Type B pancreatic cell (in vitro differentiated cells): ENCODE data around the gene CHD2. TPM values are rescaled to one million over a fixed set of nuclear protein-coding genes. Genes with fewer than 3 reads are reported as not detected.

ENCODE experiments used
- DNase-seq: peaks from one replicate; pipeline ENCODE4 v3.0.0; 2021; ENCODE audit warnings: mixed read lengths; ENCODE audit not compliant: unreplicated experiment; ENCODE audit errors: extremely low spot score
- H3K27ac Mint-ChIP-seq: 2 replicates; pipeline ENCODE4 v1.8.0; 2021; ENCODE audit warnings: mild to moderate bottlenecking, mixed read lengths
- H3K27me3 Mint-ChIP-seq: 2 replicates; pipeline ENCODE4 v1.8.0; 2021; ENCODE audit warnings: mixed read lengths
- H3K36me3 Mint-ChIP-seq: 2 replicates; pipeline ENCODE4 v1.8.0; 2021; ENCODE audit warnings: mixed read lengths
- H3K4me1 Mint-ChIP-seq: one replicate; pipeline ENCODE4 v1.8.0; 2021; ENCODE audit warnings: mixed read lengths; ENCODE audit not compliant: unreplicated experiment
- H3K4me3 Mint-ChIP-seq: 2 replicates; pipeline ENCODE4 v1.8.0; 2021; ENCODE audit warnings: mild to moderate bottlenecking, mixed read lengths
- H3K9me3 Mint-ChIP-seq: 2 replicates; pipeline ENCODE4 v1.8.0; 2021; ENCODE audit warnings: mixed read lengths
- CTCF ChIP-seq: fragments of 200-600 bp; sonication (generic); conservative IDR thresholded peaks from 2 replicates; pipeline ENCODE4 v1.5.0; 2021; ENCODE audit warnings: antibody characterized with exemption, mild to moderate bottlenecking
- total RNA-seq: library from RNA; stranded (reverse); gene quantifications from 2 replicates; pipeline ENCODE4 v1.2.1, GENCODE V29; 2021; ENCODE audit warnings: low replicate concordance

The CHD2 gene
- total RNA-seq, 1 donor from 2014 or later: 135 TPM

DNA sequence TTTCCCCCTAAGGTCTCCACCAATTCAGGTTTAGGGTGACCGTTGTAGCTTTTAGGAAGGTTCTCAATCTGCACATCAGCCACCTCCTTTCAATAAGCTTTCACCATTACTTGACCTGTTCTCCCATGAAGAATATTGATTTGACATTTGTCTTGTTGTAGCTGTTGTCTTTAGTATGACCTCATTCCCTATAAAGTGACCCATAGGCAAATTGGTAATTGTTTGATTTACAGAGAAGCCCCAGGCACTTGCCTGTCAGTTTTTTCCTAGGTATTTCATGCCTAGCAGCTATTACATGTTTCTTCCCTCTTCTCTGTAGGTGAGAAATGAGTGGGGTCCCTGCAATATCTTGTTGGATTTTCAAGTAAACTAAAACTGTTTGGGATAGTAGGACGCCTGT lies 36.0 kb downstream of the CHD2 start:
- Mint-ChIP-seq H3K27ac (peak overlapping the region; percentile 20), H3K4me1 (peaks cover 7% of the 10 kb centered on the region), H3K27me3 (no peaks in the 10 kb centered on the region), H3K4me3 (no peak overlapping the region), H3K9me3 (no peaks in the 10 kb centered on the region), H3K36me3 (peaks cover 47% of the 10 kb centered on the region)
- TF ChIP-seq CTCF: no peak
- no peak for DNase-seq

DNA sequence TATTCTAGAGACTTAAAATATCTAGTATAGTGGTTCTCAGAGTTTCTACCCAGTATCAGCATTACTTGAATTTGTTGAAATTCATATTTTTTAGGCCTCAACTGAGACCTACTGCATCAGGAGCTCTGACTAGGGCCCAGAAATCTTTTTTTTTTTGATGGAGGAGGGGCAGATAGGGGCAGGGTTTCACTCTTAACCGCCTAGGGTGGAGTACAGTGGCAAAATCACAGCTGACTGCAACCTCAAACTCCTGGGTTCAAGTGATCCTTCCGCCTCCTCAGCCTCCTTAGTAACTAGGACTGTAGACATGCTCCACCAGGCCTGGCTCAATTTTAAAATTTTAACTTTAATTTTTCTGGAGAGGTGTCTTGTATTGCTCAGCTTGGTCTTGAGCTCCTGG lies 36.6 kb downstream of the CHD2 start:
- DNase-seq: no peak
- Mint-ChIP-seq H3K4me3 (no peak overlapping the region), H3K27ac (no peak overlapping the region), H3K4me1 (peaks cover 7% of the 10 kb centered on the region), H3K36me3 (peaks cover 47% of the 10 kb centered on the region), H3K27me3 (no peaks in the 10 kb centered on the region), H3K9me3 (no peaks in the 10 kb centered on the region)
- no peak for TF ChIP-seq CTCF

GRCh38 chr15:92937901-92938300 lies 37.8 kb downstream of the CHD2 start:
- no peak for TF ChIP-seq CTCF
- DNase-seq: no peak
- H3K9me3 Mint-ChIP-seq: no peaks in the 10 kb centered on the region
- peaks cover 59% of the 10 kb centered on the region for H3K36me3 Mint-ChIP-seq
- H3K27ac Mint-ChIP-seq: no peak overlapping the region
- H3K4me1 Mint-ChIP-seq: peaks cover 7% of the 10 kb centered on the region
- no peak overlapping the region for H3K4me3 Mint-ChIP-seq
- no peaks in the 10 kb centered on the region for H3K27me3 Mint-ChIP-seq

GRCh38 chr15:92938387-92938786 lies 38.3 kb downstream of the CHD2 start:
- TF ChIP-seq CTCF: peak; percentile 71
- Mint-ChIP-seq H3K4me1 (peaks cover 7% of the 10 kb centered on the region), H3K9me3 (no peaks in the 10 kb centered on the region), H3K36me3 (peaks cover 59% of the 10 kb centered on the region), H3K27me3 (no peaks in the 10 kb centered on the region), H3K4me3 (no peak overlapping the region), H3K27ac (no peak overlapping the region)
- no peak for DNase-seq

DNA sequence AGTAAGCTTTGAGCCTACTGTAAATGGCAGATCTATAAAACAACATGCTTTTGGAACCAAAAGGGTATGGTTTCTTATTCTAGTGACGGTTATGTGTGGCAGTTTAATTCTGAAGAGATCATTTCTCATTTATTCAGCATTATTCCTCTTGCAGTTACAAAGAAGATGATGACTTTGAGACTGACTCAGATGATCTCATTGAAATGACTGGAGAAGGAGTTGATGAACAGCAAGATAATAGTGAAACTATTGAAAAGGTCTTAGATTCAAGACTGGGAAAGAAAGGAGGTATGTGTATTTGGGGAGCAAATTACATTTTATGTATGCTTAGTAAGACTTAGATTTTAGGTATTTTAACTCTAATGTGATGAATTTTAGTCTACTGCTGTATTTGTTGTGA lies 41.5 kb downstream of the CHD2 start:
- H3K27ac Mint-ChIP-seq: no peak overlapping the region
- DNase-seq: no peak
- no peak for TF ChIP-seq CTCF
- peaks cover 7% of the 10 kb centered on the region for H3K4me1 Mint-ChIP-seq
- no peak overlapping the region for H3K4me3 Mint-ChIP-seq
- H3K9me3 Mint-ChIP-seq: peaks cover 4% of the 10 kb centered on the region
- H3K36me3 Mint-ChIP-seq: peaks cover 59% of the 10 kb centered on the region
- H3K27me3 Mint-ChIP-seq: no peaks in the 10 kb centered on the region

DNA sequence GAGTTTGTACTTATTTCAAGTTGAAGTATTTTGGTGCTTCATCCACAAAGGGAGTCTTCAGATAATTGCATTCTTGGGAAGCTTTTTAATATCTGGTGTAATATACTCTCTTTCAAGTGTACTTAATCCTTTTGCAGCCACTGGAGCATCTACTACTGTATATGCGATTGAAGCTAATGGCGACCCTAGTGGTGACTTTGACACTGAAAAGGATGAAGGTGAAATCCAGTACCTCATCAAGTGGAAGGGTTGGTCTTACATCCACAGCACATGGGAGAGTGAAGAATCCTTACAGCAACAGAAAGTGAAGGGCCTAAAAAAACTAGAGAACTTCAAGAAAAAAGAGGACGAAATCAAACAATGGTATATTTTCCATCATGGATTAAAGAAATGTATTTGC lies 42.6 kb downstream of the CHD2 start:
- Mint-ChIP-seq H3K27ac (peak overlapping the region; percentile 6), H3K4me1 (peaks cover 2% of the 10 kb centered on the region), H3K4me3 (no peak overlapping the region), H3K27me3 (no peaks in the 10 kb centered on the region), H3K36me3 (peaks cover 64% of the 10 kb centered on the region), H3K9me3 (peaks cover 11% of the 10 kb centered on the region)
- peak; percentile 44 for TF ChIP-seq CTCF
- DNase-seq: no peak
